ENCODE data around the gene COL19A1.
"Not testable (repeated sequence)": the region's sequence is repeated elsewhere in the genome, so short reads cannot be mapped to it uniquely, and the experiment has no call there.

COL19A1 gene

DNA sequence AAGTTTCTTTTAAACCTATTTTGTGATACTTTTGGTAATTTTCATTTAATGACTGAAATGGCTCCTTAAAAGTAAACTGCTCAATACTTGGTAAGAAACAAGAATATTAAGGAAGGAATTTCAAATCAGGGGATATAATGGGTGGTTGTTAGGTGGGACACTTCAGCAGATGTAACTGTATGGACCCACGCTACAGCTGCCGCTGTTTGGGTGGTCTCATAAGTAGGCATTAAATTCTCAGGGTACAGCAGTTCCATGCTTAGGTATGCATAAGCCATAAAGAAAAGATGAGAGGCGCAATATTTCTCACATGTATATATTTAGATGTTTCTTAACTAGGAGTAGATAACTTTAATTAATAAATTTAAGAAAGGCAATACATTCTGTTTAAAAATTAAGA, 35.0 kb downstream of the COL19A1 start:
- DNase-seq: no peak

DNA sequence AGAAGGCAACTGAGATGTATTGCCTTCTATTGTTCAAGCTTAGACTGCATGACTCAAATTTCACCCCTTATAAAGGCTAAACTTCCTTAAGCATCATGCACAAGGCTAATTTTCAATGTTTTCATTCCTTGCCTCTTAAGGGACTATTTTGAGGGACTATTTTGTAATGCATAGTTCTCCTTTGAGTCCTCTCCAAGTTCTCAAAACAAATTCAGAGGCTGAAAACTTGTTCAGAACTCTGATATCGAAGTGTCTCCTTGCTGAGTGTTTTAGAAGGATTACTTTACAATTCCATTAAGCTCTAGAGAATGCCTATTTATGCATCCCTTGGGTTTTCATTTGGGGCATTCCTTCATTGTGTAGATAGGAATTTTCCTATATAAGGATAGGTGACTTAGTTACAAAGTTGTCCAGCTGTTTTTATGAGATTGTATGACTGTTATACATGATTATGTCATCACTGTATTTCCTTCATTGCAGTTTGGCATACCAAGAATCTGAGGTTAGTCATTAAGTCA, 41.7 kb downstream of the COL19A1 start:
- no peak for DNase-seq

DNA sequence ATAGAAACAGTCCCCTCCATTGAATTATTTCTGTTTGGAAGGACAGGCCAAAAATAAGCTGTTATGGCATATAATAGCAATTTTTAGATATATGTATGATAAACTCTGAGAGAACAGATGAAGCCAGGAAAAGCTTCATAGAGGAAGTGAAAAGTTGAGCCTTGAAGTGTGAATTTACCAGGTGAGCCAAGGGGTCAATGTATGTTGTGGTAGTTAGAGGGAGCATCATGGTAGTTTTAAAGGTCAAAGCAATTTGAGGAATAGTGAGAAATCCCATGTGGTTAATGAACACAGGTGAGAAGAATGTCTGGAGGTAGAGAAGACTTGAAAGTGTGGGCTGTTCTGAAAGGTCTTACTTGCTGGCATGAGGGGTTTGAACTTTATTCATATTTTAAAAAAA, 47.0 kb downstream of the COL19A1 start:
- no peak for DNase-seq

DNA sequence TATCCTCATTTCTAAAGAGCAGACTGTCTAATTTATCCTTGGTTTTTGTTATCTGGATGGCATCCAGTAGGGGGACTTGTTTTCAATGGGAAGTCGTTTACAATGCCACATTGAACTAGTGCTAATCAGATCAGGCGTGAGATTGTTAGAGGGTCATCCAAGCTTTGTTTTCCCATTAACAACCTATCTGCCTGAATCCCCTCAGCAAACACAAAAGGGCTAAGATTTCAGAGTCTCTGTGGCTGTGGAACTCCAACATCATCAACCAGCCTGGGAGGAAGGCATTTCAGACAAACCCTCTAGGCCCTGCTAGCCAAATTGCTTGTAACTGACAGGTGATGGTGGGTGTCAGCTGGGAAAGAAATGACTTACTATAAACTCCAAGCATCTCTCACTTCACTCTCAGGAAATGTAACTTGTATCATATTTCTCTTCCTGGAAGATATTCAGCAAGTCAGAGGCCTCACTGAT, 47.7 kb downstream of the COL19A1 start:
- no peak for DNase-seq

DNA sequence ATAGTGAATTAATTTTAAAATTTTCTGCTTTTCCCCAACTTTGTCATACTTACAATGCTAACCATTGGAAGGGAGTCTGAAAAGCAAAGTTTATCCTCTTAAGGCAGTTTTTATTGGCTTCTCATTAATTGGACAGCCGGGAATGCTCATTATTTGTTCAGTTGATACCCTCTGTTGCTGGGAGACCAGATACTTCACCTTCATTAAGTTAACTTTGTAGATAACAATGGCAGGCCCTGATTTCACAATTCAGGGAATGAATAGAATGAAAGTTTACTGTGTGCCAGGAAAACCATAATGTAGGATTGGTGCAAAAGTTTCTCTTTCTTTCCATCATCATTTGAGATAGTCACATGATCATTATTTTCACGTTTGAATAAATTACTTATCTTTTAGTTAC, 49.0 kb downstream of the COL19A1 start:
- DNase-seq: no peak

DNA sequence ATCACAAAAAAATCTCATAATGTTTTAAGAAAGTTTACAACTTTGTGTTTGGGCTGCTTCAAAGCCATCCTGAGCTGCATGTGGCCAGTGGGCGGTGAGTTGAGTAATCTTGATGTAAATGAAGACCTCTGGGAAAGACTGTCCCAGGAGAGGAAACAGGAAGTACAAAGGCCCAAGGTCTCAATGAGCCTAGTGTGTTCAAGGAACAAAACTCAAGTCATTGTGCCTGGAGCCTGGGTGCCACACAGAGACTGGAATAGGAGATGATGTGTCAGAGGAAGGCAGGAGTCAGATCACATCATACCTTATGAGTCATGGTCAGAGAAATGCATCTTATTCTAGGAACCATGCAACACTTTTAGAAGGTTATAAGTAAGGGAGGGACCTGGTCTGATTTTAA, 51.5 kb downstream of the COL19A1 start:
- no peak for DNase-seq

DNA sequence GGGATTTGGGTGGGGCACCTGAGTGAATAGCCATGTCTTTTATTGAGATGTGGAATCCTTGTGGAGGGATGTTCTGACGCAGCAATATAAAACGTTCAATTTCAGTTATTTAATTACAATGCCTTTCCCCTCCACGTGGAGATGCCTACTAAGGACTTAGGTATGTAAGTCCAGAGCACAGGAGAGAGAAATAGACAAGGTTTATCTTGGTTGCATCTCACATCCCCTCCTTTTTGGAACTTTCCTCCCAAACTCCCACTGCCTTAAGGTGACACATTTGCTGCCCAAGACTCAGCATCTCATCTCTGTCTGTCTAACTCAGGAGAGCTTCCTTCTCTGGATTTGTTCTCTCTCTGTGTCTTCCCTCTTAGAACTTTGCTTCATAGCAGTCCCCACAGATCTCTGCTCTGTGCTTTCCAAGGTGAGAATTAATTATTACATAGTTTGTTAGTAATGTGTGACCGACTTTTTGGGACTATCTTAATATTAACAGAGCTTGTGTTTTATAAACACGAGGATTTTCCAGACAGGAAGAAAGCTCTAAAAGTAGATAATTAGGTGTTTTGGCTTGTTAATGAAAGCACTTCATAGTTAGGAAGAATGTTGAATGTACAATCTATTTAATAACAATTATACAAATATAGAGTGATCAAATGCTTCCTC, 52.6 kb downstream of the COL19A1 start:
- DNase-seq: no peak

DNA sequence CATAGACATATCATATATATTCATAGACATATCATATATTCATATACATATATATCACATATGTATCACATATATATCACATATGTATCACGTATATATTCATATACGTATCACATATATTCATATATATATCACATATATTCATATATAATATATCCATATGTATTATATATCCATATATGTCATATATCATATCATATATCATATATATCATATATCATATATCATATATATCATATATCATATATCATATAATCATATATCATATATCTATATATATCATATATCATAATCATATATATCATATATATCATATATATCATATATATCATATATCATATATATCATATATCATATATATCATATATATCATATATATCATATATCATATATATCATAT, 54.7 kb downstream of the COL19A1 start:
- not testable (repeated sequence) for DNase-seq

DNA sequence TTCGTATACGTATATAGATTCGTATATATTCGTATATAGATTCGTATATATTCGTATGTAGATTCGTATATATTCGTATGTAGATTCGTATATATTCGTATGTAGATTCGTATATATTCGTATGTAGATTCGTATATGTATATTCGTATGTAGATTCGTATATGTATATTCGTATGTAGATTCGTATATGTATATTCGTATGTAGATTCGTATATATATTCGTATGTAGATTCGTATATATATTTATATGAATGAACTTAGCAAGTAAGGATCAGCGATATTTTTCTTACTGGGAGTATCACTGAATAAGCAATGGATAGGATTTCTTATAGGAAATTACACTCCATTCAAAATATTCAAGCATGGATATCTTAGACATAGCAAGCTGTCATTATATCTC, 55.3 kb downstream of the COL19A1 start:
- not testable (repeated sequence) for DNase-seq

DNA sequence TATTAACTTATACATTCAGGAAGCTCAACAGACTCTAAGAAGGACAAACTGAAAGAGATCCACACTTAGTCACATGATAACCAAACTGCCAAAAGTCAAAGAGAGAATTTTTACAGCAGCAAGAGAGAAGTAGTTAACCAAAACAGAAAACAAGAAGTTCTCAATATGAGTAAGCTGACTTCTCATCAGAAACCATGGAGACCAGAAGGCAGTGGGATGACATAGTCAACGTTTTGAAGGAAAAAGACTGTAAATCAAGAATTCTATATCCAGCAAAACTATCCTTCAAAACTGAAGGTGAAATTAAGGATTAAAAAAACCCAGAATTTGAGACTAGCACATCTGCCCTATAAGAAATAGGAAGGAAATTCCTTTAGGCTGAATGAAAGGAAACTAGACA, 60.4 kb downstream of the COL19A1 start:
- no peak for DNase-seq

DNA sequence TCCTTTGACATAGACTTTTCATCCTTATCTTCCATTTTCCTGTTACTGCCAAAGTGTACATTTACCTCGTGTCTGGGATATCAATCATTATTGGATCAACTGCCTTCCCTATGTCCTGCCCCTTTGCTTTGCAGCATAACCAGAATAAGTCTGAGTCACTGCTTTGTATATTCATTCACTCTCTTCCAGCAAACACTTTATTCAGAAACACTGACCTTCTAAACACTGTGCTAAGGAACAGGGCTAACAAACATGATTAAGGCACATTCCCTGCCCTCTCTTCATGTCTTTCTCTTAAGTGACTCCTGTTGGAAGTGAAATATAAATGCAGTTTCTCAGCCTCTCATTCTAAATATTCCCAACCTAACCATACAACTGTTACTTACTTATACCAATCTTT, 66.9 kb downstream of the COL19A1 start:
- DNase-seq: no peak

DNA sequence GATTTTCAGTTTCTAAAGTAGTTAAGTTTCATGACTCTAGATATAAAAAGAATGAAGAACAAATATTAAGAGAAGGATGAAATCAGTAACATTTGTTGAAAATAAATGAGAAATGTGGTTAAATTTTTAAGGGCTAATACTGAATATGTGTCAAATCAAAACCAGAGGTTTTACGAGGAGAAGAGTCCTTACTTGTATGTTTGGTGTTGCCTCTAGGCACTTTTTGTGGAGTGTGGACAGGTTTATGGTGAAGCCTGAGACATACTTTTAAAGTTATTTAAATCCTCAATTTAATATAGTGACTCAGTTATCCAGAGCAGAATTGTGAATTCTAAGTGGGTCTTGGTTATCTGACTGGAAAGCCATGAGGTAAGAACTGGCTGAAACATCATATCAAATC, 68.7 kb downstream of the COL19A1 start:
- no peak for DNase-seq

DNA sequence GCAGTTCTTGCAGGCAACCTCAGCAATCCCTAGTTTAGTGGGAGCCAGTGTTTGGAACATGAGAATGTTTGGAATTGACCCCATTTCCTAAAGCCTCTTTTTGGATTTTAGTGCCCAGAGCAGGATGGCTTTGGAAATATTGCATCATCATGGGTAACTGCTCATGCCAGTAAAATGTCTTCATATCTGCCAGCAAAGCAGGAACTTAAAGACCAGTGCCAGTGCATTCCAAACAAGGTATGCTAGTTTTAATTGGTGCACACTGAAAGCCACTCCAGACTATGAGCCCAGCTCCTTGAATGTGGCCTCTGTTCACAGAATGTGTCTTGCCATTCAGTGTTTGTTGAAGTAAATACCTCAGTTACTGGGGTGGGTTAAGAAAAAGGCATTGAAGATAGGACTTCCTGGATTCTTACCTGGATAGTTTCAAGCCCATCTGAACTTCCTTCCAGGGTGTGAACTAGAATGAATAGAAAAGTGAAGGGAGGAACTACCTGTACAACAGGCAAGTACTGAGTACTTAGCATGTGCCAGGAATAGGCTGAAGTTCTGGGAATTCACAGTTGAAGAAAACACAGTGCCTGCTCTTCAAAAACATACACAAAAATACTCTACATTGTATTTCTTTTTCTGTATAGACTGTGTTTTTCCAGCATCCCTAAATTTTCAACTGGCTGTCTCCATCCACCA, 70.5 kb downstream of the COL19A1 start:
- DNase-seq: no peak

DNA sequence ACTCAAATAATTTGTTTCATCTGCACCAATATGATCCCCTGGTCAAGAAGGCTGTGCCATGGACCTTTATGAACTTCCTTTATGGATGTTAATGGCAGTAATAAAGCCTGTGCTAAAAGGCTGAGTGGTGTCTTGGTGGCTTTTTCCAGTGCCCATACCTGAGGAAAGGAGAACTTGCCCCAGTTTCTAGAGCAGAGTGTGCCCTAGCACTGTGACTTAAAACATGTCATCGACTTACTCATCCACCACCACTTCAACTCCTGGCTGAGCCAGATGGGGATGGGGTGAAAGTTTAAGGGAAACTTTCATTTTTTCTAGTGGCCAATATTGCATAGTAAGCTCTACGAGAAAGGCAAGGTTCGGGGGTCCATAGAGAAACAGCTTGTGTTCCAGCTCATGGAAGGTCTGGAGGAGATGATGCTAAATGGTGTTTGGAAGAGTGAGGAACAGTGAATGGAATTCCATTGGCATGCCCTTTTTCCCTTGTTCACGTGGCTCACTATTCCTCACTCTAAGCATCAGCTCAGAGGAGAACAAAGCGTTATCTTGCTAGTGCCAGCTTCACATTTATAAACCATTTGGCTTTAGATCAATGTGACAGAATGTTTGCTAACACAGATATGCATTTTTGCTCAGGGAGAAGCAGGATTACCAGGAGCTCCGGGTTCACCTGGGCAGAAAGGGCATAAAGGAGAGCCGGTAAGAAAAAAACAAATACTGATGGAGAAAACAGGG, 71.2 kb downstream of the COL19A1 start:
- no peak for DNase-seq

DNA sequence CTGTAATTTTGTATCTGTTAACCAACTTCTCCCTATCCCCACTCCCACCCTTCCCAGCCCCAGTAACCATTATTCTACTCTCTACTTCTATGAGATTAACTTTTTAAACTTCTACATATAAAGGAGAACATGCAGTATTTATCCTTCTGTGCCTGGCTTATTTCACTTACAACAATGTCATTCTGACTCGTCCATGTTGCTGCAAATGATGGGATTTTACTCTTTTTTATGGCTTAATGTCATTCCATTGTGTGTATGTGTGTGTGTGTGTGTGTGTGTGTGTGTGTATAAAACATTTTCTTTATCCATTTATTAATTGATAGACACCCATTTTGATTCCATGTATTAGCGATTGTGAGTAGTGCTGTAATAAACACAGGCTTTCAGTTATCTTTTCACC, 76.1 kb downstream of the COL19A1 start:
- no peak for DNase-seq

DNA sequence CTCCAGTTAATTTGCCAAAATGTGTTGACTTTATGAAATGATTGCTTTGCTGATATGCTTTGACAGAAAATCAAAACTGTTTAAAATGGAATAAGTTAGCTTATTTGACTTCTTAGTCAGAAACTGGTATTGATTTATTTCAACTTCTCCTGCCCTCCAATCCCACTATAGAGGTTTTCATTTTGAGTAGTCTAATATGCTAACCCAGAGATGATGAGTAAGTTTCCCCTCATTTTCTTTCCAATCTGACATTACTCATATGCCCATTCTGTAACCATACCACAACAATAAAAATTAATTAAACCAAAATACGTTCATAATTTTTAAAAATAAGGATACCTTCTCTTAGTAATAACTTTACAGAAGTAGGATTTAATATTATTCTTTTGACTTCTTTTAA, 78.8 kb downstream of the COL19A1 start:
- no peak for DNase-seq

DNA sequence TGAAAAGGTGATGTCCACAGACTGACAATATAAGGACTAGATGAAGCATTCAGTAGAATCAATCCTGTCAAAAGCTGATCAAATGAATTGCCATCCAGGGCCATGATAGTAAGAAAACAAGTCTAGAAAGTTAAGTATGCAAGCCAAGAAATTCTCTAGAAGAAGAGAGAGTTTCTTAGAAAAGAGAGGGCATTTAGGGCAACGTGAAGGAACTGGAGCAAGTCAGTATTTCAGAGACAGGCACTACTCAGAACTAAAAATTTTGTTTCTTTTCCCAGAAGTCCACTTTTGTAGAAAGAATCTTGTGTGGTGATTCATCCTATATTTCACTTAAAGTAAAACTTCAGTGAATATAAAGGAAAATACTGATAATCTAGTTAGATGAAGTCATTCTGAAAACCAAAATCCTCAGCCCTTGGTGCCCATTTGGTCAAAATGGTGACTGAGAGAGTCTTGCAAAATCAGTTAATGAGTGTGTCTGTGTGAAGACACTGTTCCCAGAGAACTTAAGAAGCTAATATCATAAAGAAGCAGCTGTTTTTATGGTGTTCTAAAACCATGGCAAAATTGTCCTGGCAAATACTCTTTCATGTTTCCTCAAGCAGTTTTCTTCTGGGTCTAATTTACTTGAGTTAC, 82.2 kb downstream of the COL19A1 start:
- DNase-seq: no peak

DNA sequence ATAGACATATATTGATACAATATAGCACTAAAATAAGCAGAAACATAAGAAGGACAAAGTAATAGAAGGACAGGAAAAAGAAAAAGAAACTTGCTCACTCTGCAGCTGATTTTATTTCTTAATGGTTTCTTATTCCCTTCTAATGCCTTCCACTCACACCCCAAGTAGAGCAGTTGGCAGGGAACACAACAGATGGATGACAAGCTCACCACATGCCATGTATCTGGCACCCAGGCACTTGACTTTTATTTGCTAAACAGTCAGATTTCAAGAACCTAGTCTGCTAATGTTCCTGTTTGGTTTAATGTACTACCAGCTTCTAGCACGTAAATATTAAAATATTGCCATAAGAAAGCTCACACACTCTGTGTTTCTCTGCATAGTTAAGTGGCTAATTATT, 87.1 kb downstream of the COL19A1 start:
- no peak for DNase-seq

DNA sequence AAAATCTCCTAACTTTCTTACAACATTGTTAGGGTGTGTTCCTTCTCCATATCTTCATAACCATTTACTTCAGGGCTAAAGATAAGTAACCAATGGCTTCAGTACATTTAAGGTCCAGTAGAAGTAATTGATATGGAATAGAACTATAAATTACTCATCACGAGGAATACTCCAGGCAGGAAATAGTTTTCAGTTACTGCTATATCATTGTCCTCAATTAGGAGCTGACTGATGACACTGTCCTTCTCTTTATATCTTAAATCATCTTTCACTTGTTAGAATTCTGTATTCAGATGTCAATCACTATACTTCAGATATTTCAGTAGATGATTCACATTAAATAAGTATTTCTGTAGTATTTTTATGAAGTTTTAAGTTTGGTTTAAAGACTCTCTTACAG, 88.4 kb downstream of the COL19A1 start:
- no peak for DNase-seq

DNA sequence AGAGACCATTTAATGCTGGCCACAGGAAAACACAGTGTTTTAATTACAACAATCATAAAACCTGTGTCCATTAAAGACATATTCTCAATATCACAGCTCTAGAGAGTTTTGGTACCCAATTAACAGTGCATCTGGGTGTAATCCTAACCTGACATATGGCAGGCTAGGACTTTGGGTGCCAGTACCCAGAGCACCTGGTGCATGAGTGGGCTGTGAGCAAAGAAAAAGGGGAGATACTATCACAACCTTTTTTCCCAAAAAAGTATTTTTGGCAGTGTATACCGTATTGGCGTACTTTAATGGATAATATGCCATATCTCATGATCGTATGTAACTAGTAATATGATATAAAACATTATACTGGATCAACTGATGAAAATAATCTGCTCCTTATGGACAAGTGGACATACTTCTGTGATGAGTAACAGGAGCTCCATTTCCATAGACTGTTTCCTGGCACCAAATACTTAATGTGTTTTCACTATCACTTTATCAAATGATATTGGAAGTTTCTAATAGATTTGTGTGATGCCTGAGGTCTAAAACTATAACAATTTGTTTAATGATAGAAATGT, 91.7 kb downstream of the COL19A1 start:
- no peak for DNase-seq

DNA sequence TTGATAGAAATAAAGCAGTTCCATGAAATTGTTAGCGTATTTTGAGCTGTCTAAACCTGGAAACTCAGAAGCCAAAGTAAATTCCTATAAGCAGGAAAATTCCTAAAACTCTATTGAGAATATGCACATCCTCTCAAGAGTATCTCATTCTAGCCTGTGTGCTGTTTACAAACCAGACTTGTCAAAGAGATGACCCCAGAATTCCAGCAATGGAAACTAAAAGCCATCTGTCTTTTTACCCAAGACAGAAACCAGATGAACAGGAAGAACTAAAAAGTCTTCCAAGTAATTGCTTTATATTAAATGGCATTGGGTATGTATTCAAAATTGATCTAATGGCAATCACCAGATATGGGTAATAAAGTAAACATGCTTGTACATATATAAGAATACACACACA, 92.6 kb downstream of the COL19A1 start:
- DNase-seq: no peak

DNA sequence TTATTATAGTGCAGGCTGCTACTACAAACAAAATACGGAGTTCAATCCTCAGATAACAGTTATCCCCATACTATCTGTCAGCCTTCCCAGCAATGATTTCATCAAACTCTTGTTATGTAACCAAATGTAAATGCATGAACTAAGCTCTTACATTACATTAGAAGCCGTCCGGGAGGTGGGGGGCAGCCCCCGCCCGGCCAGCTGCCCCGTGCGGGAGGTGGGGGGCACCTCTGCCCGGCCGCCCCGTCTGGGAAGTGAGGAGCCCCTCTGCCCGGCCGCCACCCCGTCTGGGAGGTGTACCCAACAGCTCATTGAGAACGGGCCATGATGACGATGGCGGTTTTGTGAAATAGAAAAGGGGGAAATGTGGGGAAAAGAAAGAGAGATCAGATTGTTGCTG, 99.6 kb downstream of the COL19A1 start:
- DNase-seq: not testable (repeated sequence)

DNA sequence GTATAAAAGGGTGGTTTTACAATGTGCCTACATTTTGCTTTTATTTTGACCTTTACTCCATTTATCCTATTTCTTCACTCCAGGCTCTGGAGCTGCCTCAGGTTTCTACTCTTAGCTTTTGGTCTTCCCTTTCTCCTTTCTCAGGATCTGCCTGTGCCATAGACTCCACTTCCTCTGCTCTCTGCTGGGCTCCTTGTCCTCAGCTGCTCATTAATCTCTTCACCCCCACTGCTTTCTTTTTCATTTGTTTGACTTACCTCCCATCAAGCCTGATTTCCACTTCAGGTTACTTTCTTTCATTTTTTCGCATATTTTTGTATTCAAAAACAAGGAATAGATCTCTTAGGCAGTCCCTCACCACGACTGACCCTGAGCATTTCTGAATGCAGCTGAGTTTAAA, 106.8 kb downstream of the COL19A1 start:
- no peak for DNase-seq

Measured in NCI-H146 (cell line).